ENCODE measurements around the gene OR10P1. TPM values are rescaled to one million over a fixed set of nuclear protein-coding genes. Genes with fewer than 3 reads are reported as not detected.
"Not testable (repeated sequence)": the region's sequence is repeated elsewhere in the genome, so short reads cannot be mapped to it uniquely, and the experiment has no call there.

Gene OR10P1, protein sequence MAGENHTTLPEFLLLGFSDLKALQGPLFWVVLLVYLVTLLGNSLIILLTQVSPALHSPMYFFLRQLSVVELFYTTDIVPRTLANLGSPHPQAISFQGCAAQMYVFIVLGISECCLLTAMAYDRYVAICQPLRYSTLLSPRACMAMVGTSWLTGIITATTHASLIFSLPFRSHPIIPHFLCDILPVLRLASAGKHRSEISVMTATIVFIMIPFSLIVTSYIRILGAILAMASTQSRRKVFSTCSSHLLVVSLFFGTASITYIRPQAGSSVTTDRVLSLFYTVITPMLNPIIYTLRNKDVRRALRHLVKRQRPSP
- total RNA-seq = not detected
- long read RNA-seq, donor 1 = 0 reads
- long read RNA-seq, donor 2 = 0 reads

DNA sequence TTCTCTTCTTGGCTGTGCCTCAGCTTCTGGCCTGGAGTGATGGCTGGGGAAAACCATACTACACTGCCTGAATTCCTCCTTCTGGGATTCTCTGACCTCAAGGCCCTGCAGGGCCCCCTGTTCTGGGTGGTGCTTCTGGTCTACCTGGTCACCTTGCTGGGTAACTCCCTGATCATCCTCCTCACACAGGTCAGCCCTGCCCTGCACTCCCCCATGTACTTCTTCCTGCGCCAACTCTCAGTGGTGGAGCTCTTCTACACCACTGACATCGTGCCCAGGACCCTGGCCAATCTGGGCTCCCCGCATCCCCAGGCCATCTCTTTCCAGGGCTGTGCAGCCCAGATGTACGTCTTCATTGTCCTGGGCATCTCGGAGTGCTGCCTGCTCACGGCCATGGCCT is at the start of gene OR10P1:
Gene OR10P1 (plus strand): TSS at position 40 of the 400 bp plus-strand sequence. CDS start 0 bp downstream, at position 40.
- H3K4me1 ChIP-seq (ENCODE audit: low read depth) = no peaks in the 10 kb centered on the region
- H3K9me3 ChIP-seq = no peaks in the 10 kb centered on the region
- intact Hi-C loops (cut with DNase I, micrococcal nuclease) = no loop called here
- ATAC-seq (no peak), DNase-seq (no peak)
- no peaks in the 10 kb centered on the region for H3K36me3 ChIP-seq (ENCODE audit: low read depth)
- TF ChIP-seq, protein P1, sequence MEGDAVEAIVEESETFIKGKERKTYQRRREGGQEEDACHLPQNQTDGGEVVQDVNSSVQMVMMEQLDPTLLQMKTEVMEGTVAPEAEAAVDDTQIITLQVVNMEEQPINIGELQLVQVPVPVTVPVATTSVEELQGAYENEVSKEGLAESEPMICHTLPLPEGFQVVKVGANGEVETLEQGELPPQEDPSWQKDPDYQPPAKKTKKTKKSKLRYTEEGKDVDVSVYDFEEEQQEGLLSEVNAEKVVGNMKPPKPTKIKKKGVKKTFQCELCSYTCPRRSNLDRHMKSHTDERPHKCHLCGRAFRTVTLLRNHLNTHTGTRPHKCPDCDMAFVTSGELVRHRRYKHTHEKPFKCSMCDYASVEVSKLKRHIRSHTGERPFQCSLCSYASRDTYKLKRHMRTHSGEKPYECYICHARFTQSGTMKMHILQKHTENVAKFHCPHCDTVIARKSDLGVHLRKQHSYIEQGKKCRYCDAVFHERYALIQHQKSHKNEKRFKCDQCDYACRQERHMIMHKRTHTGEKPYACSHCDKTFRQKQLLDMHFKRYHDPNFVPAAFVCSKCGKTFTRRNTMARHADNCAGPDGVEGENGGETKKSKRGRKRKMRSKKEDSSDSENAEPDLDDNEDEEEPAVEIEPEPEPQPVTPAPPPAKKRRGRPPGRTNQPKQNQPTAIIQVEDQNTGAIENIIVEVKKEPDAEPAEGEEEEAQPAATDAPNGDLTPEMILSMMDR (IDR thresholded peaks at IDR 0.05) = no peak
- H3K4me3 ChIP-seq = no peak within 1 kb of the TSS

DNA sequence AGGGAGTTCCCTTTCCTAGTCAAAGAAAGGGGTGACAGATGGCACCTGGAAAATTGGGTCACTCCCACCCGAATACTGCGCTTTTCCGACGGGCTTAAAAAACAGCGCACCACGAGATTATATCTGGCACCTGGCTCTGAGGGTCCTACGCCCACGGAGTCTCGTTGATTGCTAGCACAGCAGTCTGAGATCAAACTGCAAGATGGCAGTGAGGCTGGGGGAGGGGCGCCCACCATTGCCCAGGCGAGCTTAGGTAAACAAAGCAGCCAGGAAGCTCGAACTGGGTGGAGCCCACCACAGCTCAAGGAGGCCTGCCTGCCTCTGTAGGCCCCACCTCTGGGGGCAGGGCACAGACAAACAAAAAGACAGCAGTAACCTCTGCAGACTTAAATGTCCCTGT is 46.5 kb upstream of the OR10P1 start:
- DNase-seq; intact Hi-C loops (cut with DNase I, micrococcal nuclease); ATAC-seq; H3K4me1 ChIP-seq (ENCODE audit: low read depth); H3K4me3 ChIP-seq; H3K36me3 ChIP-seq (ENCODE audit: low read depth); H3K9me3 ChIP-seq: not testable (repeated sequence)

DNA sequence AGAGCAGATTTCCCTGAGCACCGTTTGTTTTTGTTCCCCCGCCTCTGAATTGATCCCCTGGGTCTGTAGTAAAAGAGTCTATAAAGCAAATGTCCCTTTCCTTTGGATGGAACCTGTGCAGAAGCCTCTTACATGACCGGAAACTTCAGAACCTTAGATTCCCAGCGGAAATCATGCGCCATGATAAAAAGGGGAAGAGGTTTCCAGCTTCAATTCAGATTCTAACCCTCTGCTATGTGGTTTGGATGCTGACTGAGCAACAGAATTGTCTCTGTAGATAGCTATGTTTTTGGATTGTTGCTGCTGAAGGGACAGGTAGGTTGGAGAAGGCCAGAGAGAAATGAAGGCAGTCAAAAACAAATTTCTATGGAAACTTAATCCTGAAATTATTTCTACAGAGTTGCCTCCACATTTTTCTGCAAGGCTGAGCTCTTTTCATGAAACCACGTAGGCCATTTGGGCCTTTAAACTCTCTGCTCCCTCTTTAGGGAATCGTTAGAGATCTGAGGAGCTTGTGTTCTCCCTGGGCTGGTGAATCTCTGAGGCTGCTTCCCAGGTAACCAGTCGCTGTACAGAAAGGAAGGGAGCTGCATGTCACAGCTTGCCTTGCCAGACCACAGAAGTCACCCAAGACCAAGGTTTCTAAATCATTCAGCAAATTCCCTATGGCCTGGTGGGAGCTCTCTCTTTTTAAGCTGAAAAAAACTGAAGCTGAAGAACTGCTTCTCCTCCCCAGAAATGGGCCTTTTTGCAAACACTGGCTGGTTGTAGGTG is 28.7 kb upstream of the OR10P1 start:
- H3K4me3 ChIP-seq = no peak overlapping the region
- intact Hi-C loops (cut with DNase I, micrococcal nuclease) = no loop called here
- ATAC-seq (no peak), DNase-seq (no peak)
- no peaks in the 10 kb centered on the region for H3K9me3 ChIP-seq
- H3K36me3 ChIP-seq (ENCODE audit: low read depth) = no peaks in the 10 kb centered on the region
- H3K4me1 ChIP-seq (ENCODE audit: low read depth) = no peaks in the 10 kb centered on the region
- TF ChIP-seq, protein P1 (IDR thresholded peaks at IDR 0.05) = no peak

DNA sequence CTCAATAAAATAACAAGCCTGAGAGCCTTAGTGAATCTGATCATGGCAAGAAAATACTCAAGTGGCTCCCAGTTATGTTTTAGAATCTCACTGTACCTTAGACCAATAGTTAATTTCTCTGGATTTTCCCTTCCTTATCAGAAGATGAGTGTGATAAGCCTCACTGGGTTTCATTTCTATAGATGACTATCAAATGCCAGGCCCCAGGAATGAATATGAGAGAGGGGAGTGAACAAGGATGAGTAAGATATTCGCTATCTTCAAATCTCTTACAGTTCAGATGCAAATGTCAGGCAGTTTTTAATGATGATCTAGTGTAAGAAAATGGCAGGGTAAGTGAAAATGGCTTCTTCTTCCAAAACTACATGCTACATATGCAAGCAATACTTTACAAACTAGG is 26.1 kb upstream of the OR10P1 start:
- Histone ChIP-seq H3K9me3 (no peaks in the 10 kb centered on the region), H3K4me1 (ENCODE audit: low read depth) (no peaks in the 10 kb centered on the region), H3K4me3 (no peak overlapping the region), H3K36me3 (ENCODE audit: low read depth) (no peaks in the 10 kb centered on the region)
- intact Hi-C loops (cut with DNase I, micrococcal nuclease) = no loop called here
- DNase-seq (no peak), ATAC-seq (no peak)
- TF ChIP-seq, protein P1 (IDR thresholded peaks at IDR 0.05) = no peak

DNA sequence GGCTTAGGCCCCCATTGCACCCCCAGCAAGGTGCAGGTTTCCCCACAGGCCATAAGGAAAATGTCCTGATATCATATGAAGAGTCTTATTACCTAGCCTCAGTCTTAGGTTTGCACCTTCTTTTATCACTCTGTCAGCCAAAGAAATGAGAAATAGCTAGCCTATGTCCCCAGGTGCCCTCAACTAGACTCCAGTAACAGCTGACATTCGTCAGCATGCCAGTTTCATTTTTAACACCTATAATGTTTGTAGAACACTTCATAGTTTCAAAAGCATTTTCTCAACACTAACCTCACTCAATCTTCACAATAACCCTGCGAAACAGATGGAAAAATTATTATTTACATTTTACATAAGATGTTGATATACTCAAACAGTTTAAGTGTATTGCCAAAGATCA is 24.0 kb upstream of the OR10P1 start:
- Histone ChIP-seq H3K4me1 (ENCODE audit: low read depth) (no peaks in the 10 kb centered on the region), H3K4me3 (no peak overlapping the region), H3K9me3 (peaks cover 7% of the 10 kb centered on the region), H3K36me3 (ENCODE audit: low read depth) (no peaks in the 10 kb centered on the region)
- intact Hi-C loops (cut with DNase I, micrococcal nuclease) = no loop called here
- DNase-seq = no peak
- no peak for ATAC-seq
- TF ChIP-seq, protein P1 (IDR thresholded peaks at IDR 0.05) = no peak

DNA sequence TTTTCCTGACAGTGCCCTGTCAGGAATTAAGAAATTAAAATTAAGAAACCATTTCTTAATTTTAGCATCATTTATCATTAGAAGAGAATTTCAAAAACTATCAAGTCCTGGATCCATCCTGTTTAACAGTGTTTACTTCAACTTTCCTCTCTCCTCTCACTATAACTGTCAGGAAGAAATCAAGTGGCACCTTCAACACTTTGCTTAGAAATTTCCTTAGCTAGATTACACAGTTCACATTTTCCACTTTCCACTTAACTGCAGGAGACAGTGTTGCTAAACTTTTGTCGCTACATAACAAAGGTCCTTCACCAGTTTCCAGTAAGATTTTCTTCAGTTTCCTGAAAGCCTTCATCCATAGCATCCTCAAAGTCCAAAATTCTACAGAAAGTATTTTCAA is 21.9 kb upstream of the OR10P1 start:
- no peak overlapping the region for H3K4me3 ChIP-seq
- intact Hi-C loops (cut with DNase I, micrococcal nuclease) = loop anchor here in 1 of 2 donors (5.0 kb wide), 1 partner anchor 422 kb away; no protein-coding TSS in a partner anchor

More for the DNA sequence above, 21.9 kb upstream of the OR10P1 start:
- Histone ChIP-seq H3K4me1 (ENCODE audit: low read depth) (no peaks in the 10 kb centered on the region), H3K36me3 (ENCODE audit: low read depth) (no peaks in the 10 kb centered on the region), H3K9me3 (peaks cover 7% of the 10 kb centered on the region)
- TF ChIP-seq, protein P1 (IDR thresholded peaks at IDR 0.05) = no peak
- no peak for ATAC-seq
- no peak for DNase-seq
